ENCODE measurements around the gene EML1.

Gene EML1, protein sequence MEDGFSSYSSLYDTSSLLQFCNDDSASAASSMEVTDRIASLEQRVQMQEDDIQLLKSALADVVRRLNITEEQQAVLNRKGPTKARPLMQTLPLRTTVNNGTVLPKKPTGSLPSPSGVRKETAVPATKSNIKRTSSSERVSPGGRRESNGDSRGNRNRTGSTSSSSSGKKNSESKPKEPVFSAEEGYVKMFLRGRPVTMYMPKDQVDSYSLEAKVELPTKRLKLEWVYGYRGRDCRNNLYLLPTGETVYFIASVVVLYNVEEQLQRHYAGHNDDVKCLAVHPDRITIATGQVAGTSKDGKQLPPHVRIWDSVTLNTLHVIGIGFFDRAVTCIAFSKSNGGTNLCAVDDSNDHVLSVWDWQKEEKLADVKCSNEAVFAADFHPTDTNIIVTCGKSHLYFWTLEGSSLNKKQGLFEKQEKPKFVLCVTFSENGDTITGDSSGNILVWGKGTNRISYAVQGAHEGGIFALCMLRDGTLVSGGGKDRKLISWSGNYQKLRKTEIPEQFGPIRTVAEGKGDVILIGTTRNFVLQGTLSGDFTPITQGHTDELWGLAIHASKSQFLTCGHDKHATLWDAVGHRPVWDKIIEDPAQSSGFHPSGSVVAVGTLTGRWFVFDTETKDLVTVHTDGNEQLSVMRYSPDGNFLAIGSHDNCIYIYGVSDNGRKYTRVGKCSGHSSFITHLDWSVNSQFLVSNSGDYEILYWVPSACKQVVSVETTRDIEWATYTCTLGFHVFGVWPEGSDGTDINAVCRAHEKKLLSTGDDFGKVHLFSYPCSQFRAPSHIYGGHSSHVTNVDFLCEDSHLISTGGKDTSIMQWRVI

DNA sequence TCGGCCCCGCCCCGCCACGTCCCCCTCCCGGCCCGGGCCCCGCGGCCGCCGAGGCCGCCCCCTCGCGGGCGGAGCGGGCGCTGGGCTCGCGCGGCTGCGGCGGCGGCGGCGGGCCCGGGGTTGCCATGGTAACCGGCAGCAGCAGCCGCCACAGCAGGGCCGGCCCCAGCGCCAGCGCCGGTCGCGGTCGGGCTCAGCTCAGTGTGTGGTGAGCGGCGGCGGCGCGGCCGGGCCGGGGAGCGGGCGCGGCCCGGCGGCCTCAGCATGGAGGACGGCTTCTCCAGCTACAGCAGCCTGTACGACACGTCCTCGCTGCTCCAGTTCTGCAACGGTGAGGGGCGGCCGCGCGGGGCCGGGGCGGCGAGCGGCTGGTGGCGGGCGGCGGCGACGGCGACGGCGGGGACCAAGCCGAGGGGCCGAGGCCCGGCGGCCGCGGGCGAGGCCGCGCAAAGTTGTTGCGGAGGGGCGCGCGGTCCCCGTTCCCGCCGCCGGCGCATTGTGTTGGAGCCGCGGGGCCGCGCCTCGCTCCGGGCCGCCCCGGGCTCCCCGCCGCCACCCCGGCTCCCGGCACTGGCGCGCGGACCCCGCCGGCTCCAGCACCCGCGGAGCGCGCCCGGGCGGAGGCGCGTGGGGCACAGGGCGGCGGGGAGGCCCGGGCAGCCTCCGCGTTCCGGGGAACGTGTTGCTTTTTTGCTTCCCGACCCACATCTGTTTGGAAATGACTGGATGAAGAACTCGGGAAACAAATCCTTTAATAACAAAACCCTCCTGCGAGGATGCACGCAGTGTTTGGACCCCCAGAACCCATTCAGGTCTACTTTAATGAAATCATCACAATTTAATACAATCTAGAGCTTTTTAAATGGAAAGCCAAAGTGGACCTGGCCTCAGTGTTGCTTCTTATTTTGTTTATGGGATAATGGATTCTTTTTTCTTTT, at the start of gene EML1:
TSS of gene EML1 (plus strand) at position 201 of the 938 bp plus-strand sequence. CDS start at position 265, 64 bp downstream.
- DNase-seq (ENCODE audit: low read depth, low spot score): no peak
- Histone ChIP-seq H3K27ac (peak within 1 kb of the TSS; percentile 70), H3K9me3 (ENCODE audit: low read depth, low read length) (peaks cover 3% of the 10 kb centered on the region; the same call in 1 of the 2 replicates), H3K4me3 (peak within 1 kb of the TSS; percentile 83), H3K9ac (ENCODE audit: insufficient read length) (peak within 1 kb of the TSS; percentile 73), H3K36me3 (ENCODE audit: insufficient read depth, low read length) (peaks cover 11% of the 10 kb centered on the region; the same call in 1 of the 2 replicates)
- no peak for TF ChIP-seq FOXP2 (optimal IDR thresholded peaks at IDR 0.05; ENCODE audit: control extremely low read depth, extremely low read length, insufficient read depth)
- no peak for TF ChIP-seq EZH2 (IDR thresholded peaks at IDR 0.05)
- no peak for TF ChIP-seq POLR2AphosphoS5 (IDR thresholded peaks at IDR 0.05; ENCODE audit: borderline replicate concordance, low read depth, low read length)

DNA sequence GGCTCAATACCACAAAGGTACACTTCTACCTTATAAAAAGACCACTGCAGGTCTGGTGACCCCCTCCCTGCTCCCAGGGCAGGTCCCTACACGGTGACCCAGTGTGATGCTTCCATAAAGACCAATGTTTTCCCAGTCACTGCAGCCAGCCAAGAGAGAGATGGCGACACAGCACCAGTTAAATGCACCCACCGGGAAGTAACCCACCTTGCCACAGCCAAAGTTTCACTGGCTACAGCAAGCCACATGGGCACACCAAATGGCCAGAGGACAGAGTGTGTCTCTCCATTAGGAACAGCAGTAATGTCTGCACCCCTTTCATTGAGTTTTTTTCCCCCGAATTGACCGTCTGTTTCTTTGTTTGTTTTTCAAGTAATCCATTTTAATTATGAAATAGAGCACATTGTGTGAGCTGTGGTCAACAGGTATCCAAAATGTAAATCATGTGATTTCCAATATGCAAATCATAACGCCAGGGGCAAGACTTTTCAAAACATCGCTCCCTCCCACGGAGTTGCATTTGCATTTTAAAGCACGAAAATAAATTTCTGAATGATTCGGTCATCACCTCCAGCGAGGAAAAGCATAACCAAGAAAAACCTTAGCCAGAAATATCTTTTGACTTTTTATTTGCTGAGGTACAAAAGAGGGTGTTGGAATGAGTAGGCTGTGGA, 48.9 kb upstream of the EML1 start:
- no peaks in the 10 kb centered on the region for H3K36me3 ChIP-seq (ENCODE audit: insufficient read depth, low read length)
- TF ChIP-seq EZH2 (IDR thresholded peaks at IDR 0.05): no peak
- no peak for TF ChIP-seq FOXP2 (optimal IDR thresholded peaks at IDR 0.05; ENCODE audit: control extremely low read depth, extremely low read length, insufficient read depth)
- TF ChIP-seq POLR2AphosphoS5 (IDR thresholded peaks at IDR 0.05; ENCODE audit: borderline replicate concordance, low read depth, low read length): no peak
- H3K4me3 ChIP-seq: peak overlapping the region; percentile 71
- H3K27ac ChIP-seq: peak overlapping the region; percentile 97
- H3K9me3 ChIP-seq (ENCODE audit: low read depth, low read length): no peaks in the 10 kb centered on the region
- peak overlapping the region; percentile 51 for H3K9ac ChIP-seq (ENCODE audit: insufficient read length)
- peak; percentile 73 for DNase-seq (ENCODE audit: low read depth, low spot score)

DNA sequence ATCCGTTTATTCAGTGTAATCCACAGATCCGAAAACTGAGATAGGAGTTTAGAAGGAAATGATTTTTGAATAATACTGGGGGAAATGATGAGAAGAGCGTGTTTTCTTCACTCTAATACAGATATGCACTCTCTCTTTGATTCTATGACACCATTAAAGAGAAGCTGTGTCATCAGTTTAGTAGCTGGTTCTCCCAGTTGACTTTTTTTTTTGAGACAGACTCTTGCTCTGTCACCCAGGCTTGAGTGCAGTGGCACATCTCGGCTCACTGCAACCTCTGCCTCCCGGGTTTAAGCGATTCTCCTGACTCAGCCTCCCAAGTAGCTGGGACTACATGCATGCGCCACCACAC, 48.4 kb upstream of the EML1 start:
- peak overlapping the region; percentile 51 for H3K9ac ChIP-seq (ENCODE audit: insufficient read length)
- no peaks in the 10 kb centered on the region for H3K36me3 ChIP-seq (ENCODE audit: insufficient read depth, low read length)
- no peak for TF ChIP-seq POLR2AphosphoS5 (IDR thresholded peaks at IDR 0.05; ENCODE audit: borderline replicate concordance, low read depth, low read length)
- TF ChIP-seq FOXP2 (optimal IDR thresholded peaks at IDR 0.05; ENCODE audit: control extremely low read depth, extremely low read length, insufficient read depth): no peak
- TF ChIP-seq EZH2 (IDR thresholded peaks at IDR 0.05): no peak
- H3K4me3 ChIP-seq: peak overlapping the region; percentile 71
- H3K9me3 ChIP-seq (ENCODE audit: low read depth, low read length): no peaks in the 10 kb centered on the region
- no peak for DNase-seq (ENCODE audit: low read depth, low spot score)
- peak overlapping the region; percentile 97 for H3K27ac ChIP-seq

DNA sequence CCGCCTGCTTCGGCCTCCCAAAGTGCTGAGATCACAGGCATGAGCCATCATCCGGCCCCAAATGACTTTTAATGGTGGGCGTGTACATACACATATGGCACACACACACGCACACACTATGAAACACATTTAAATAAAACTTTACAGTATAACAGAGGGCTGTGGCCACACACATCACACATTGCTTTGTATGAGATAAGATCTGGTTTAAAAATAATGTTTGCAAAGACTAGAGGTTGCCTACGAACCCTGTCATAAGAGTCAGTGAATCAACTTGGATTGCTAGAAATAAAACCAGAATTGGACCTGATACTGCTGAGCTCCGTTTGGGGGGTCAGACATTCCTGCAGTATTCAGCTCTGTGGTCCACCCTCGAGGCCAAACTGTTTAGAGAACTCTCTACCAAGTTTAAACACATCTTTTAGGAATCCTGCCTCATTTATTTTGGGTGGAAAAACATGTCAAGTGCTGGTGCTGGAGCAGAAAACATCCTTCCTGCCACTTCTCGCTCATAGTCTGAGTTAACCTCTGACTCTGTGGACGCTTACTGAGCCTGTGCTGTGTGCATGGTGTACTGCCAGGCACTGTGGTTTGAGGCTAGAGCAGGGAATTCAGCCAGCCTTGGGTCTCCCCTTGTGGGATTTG, 47.8 kb upstream of the EML1 start:
- TF ChIP-seq POLR2AphosphoS5 (IDR thresholded peaks at IDR 0.05; ENCODE audit: borderline replicate concordance, low read depth, low read length) (no peak), FOXP2 (optimal IDR thresholded peaks at IDR 0.05; ENCODE audit: control extremely low read depth, extremely low read length, insufficient read depth) (no peak), EZH2 (IDR thresholded peaks at IDR 0.05) (no peak)
- peak overlapping the region; percentile 97 for H3K27ac ChIP-seq
- H3K9ac ChIP-seq (ENCODE audit: insufficient read length): peak overlapping the region; percentile 2

DNA sequence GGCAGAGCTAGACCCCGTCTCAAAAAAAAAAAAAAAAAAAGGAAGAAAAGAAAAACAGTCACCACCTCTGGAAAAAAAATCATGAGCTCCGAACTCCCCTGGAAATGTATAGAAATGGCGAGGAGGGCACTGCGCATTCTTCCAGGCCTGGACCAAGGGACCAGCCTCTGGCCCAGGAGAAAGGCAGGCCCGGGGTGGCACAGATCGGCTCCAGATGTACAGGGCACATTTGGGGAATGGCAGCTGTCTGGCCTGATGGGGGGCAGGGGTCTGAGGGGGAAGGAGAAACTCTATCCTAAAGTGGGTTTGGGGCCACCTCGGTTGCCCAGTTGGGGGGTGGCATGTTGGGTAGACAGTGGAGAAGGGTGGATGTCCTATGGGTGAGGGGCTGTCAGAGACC, 46.0 kb upstream of the EML1 start:
- TF ChIP-seq FOXP2 (optimal IDR thresholded peaks at IDR 0.05; ENCODE audit: control extremely low read depth, extremely low read length, insufficient read depth) (no peak), EZH2 (IDR thresholded peaks at IDR 0.05) (no peak), POLR2AphosphoS5 (IDR thresholded peaks at IDR 0.05; ENCODE audit: borderline replicate concordance, low read depth, low read length) (no peak)
- peak overlapping the region; percentile 97 for H3K27ac ChIP-seq
- H3K36me3 ChIP-seq (ENCODE audit: insufficient read depth, low read length): no peaks in the 10 kb centered on the region
- H3K9me3 ChIP-seq (ENCODE audit: low read depth, low read length): no peaks in the 10 kb centered on the region
- H3K4me3 ChIP-seq: peak overlapping the region; percentile 65
- no peak for DNase-seq (ENCODE audit: low read depth, low spot score)
- peak overlapping the region; percentile 36 for H3K9ac ChIP-seq (ENCODE audit: insufficient read length)

More for the DNA sequence above, 47.8 kb upstream of the EML1 start:
- DNase-seq (ENCODE audit: low read depth, low spot score): no peak
- H3K9me3 ChIP-seq (ENCODE audit: low read depth, low read length): no peaks in the 10 kb centered on the region
- no peaks in the 10 kb centered on the region for H3K36me3 ChIP-seq (ENCODE audit: insufficient read depth, low read length)
- peak overlapping the region; percentile 71 for H3K4me3 ChIP-seq

DNA sequence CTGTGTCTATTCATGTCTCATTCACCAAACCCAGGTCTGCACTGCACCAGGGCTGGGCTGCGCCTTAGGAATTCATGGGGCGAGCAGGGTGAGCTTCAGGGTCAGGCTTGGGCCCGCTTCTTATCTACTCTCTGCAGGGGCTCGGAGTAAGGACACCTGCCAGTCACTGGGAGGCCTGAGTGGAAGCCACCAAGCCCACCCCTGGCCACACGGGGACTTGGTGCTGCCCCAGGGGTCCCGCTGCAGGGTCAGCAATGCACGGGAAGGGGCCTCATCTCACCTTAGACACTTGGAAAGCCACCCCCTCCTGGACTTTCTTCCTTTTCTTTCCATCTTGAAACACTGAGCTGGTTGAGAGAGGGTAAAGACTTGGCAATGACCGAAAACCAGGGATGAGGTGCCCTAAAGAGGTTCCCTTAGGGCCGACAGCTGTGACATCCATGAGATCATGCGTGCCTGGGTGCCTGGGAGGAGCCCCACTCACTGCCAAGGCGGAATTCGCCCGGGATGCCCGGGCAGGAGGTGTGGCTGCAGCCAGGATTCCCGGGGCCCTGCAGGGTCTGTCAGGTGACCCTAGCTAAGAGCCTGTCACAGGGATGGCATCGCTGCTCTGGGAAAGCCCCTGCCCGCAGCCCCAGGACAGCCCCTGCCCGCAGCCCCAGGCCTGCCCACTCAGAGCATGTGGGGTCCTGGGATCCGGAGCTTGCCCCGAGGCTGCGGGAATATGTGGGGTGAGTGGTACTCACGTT, 45.5 kb upstream of the EML1 start:
- Histone ChIP-seq H3K27ac (peak overlapping the region; percentile 97), H3K9ac (ENCODE audit: insufficient read length) (no peak overlapping the region), H3K9me3 (ENCODE audit: low read depth, low read length) (no peaks in the 10 kb centered on the region), H3K4me3 (no peak overlapping the region), H3K36me3 (ENCODE audit: insufficient read depth, low read length) (no peaks in the 10 kb centered on the region)
- DNase-seq (ENCODE audit: low read depth, low spot score): no peak
- TF ChIP-seq EZH2 (IDR thresholded peaks at IDR 0.05): no peak
- no peak for TF ChIP-seq FOXP2 (optimal IDR thresholded peaks at IDR 0.05; ENCODE audit: control extremely low read depth, extremely low read length, insufficient read depth)
- TF ChIP-seq POLR2AphosphoS5 (IDR thresholded peaks at IDR 0.05; ENCODE audit: borderline replicate concordance, low read depth, low read length): no peak

Measured in SK-N-MC (cell line).